HUDEP-2 (cell line): Measurements from ENCODE around the gene TRIM54.
"Not testable (repeated sequence)": the region's sequence is repeated elsewhere in the genome, so short reads cannot be mapped to it uniquely, and the experiment has no call there.

Experiments used
- DNase-seq, 76 experiments: peaks; one replicate each; lab custom pipeline; 2025; ENCODE audit not compliant: unreplicated experiment in 76 of 76; lab: John Stamatoyannopoulos, UW

Gene TRIM54

GRCh38 chr2:27353386-27353761 is 71.1 kb downstream of the TRIM54 start:
- not testable (repeated sequence) for DNase-seq

GRCh38 chr2:27353762-27354596 is 71.8 kb downstream of the TRIM54 start:
- DNase-seq = peak in 57 of 76 experiments; percentile 3 to 78 (median 44)

- DNase-seq = no peak
Measured at GRCh38 chr2:27354597-27354927, 72.3 kb downstream of the TRIM54 start.

- DNase-seq = peak in 70 of 76 experiments; percentile 22 to 85 (median 66)
Measured at GRCh38 chr2:27356056-27356381, 73.8 kb downstream of the TRIM54 start.

GRCh38 chr2:27356382-27357181 is 74.4 kb downstream of the TRIM54 start, which contains the start of gene GTF3C2:
Gene GTF3C2, minus strand, starts transcription at chr2:27356764. Its CDS starts 13,210 bp downstream, at chr2:27343554.
- peak; percentile 17 to 98 (median 89) for DNase-seq
